RPMI7951 (cell line): ENCODE measurements around the gene NXN. TPM values are rescaled to one million over a fixed set of nuclear protein-coding genes. Genes with fewer than 3 reads are reported as not detected.
"Not testable (repeated sequence)": the region's sequence is repeated elsewhere in the genome, so short reads cannot be mapped to it uniquely, and the experiment has no call there.

Experiments used
- DNase-seq: peaks from one replicate; pipeline ENCODE4 v3.0.0-alpha.2; 2012; ENCODE audit warnings: low read depth
- total RNA-seq: library from RNA; depleted of rRNA; stranded (reverse); fragments of >200 nt; shearing (Covaris generic); gene quantifications from 2 replicates; pipeline ENCODE4 v1.2.3, GENCODE V29; 2014; rRNA removed

Gene NXN
- total RNA-seq, 1 experiment from 2014 or later, result 5.9 TPM

GRCh38 chr17:773467-774312 is 205.9 kb downstream of the NXN start:
- peak; percentile 88 for DNase-seq

GRCh38 chr17:773016-773415 is 206.6 kb downstream of the NXN start:
- DNase-seq, result no peak

GRCh38 chr17:767076-767475 is 212.5 kb downstream of the NXN start:
- DNase-seq, result no peak

- DNase-seq, result no peak
Observed at GRCh38 chr17:760371-760770, 219.2 kb downstream of the NXN start.

GRCh38 chr17:759964-760363 is 219.6 kb downstream of the NXN start:
- no peak for DNase-seq

GRCh38 chr17:756010-756567 is 223.5 kb downstream of the NXN start:
- not testable (repeated sequence) for DNase-seq

GRCh38 chr17:755319-755961 is 224.1 kb downstream of the NXN start:
- DNase-seq, result not testable (repeated sequence)

- no peak for DNase-seq
Observed at GRCh38 chr17:753418-753817, 226.2 kb downstream of the NXN start.

- DNase-seq, result peak; percentile 47
Observed at GRCh38 chr17:752620-753219, 226.9 kb downstream of the NXN start.

- DNase-seq, result peak; percentile 75
Observed at GRCh38 chr17:752002-752619, 227.5 kb downstream of the NXN start, which contains the start of gene GEMIN4. Gene GEMIN4 (minus strand): TSS chr17:752264. CDS start chr17:752142, 122 bp downstream.

GRCh38 chr17:751269-752001 is 228.1 kb downstream of the NXN start:
- DNase-seq, result peak; percentile 35

- no peak for DNase-seq
Observed at GRCh38 chr17:750431-751037, 229.0 kb downstream of the NXN start.

- DNase-seq, result not testable (repeated sequence)
Observed at GRCh38 chr17:749359-749758, 230.2 kb downstream of the NXN start.

Other genes starting within 250 kb of the NXN start
- gene TLCD3A, start 247.2 kb downstream of the NXN start, total RNA-seq, result 15.3 and 15.4 TPM in 2 replicates
- gene GEMIN4, start 227.5 kb downstream of the NXN start, total RNA-seq, result 7.7 and 8.4 TPM in 2 replicates
- 39.3 and 60.1 TPM in 2 replicates for gene GLOD4, start 197.5 kb downstream of the NXN start, total RNA-seq
- 13.5 and 23.7 TPM in 2 replicates for gene MRM3, start 197.4 kb downstream of the NXN start, total RNA-seq
- gene TIMM22, start 17.4 kb upstream of the NXN start, total RNA-seq, result 13.6 and 16.4 TPM in 2 replicates
- gene ABR, start 200.2 kb upstream of the NXN start, total RNA-seq, result 42.2 and 45.9 TPM in 2 replicates